Suppressor macrophage (primary cell): ENCODE data around the gene STAT6.
"Not testable (repeated sequence)": the region's sequence is repeated elsewhere in the genome, so short reads cannot be mapped to it uniquely, and the experiment has no call there.

Source experiments
- DNase-seq, 4 experiments: peaks; one replicate each; pipeline ENCODE4 v3.0.0-alpha.2; 2020 to 2022

The STAT6 gene

DNA sequence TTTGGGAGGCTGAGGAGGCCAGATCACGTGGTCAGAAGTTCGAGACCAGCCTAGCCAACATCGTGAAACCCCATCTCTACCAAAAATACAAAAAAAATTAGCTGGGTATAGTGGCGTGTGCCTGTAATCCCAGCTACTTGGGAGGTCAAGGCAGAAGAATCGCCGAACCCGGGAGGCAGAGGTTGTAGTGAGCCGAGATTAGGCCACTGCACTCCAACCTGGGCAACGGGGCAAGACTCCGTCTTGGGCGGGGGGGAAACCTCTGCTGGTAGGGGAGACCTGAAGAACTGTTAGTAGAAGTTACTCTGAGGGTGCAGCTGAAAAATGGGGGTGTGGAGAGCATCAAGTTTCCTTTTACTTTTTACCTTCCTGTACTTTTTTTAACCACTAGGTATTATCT, 14.9 kb upstream of the STAT6 start:
- no peak for DNase-seq

DNA sequence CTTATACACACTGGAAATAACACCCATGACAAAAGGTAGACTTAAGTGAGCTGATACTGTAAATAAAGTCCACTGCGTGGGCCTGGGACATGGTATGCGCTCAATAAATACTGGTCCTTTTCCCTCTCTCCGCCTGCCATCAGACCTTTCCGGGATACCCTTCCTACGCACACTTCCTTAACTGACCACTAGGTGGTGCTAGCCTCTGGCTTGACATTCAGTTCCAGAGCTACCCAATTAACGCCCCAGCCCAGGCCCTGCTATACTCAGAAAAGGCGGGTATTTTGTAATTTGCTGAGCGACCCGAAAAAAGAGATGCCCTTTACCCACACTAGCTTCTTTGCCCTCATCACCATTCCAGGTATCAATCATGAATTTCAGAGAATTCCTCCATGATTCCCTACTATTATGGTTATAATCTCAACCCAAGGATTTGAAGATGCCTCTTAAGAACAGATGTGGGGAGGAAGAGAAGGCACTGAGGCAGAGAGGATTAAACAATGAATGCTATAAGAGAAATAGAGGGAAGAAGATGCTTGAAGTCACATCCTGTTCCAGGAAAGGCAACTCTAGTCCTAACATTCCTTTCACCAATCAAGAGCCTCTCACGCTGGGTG, 13.2 kb upstream of the STAT6 start:
- peak; percentile 88 to 92 (median 91) for DNase-seq

DNA sequence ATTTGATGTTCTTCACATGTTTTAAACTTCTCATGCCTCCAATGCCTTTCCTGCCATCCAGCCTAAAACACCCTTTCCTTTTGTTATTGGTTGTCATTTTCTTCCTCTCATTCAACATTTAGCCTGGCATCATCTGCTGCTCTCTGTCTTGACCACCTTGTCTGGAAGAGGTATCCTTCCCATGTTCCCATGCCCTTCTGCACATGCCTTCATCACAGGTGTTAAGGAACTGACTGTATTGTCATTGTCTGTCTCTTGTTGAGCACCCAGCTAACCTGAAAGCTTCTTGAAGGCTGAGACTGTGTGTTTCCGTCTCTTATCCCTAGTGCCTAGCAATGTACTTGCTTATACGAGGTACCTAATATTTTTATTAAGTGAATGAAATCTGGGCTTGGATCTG, 12.7 kb upstream of the STAT6 start:
- no peak for DNase-seq

GRCh38 chr12:57120718-57121117, 9.6 kb upstream of the STAT6 start:
- not testable (repeated sequence) for DNase-seq

GRCh38 chr12:57119294-57120085, 8.3 kb upstream of the STAT6 start:
- DNase-seq, result no peak

DNA sequence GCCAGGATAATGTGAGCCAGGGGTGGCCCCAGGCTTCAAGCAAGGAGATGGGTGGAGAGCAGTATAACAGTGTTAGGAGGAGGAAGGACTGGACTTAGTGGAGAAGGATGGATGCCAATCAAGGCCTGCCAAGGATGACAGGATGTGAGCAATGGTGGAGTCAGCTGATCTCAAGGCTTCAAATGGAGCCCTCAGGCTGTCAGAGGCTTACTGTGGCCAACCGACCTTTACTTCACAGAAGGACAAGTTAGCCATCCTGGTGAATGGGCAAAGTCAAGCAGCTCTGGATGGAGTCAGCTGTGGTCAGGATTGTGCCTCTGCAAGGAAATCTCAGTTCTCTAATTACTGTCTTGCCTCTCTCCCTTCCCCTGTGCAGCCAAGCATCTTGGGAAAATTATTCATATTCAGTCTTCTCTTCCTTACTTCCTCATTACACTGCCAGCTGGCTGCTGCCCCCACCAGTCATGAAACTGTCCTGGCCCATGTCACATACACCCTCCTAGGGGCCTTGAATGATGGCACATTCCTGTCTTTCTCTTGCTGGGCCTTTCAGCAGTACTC, 7.6 kb upstream of the STAT6 start:
- peak; percentile 78 to 92 (median 86) for DNase-seq

DNA sequence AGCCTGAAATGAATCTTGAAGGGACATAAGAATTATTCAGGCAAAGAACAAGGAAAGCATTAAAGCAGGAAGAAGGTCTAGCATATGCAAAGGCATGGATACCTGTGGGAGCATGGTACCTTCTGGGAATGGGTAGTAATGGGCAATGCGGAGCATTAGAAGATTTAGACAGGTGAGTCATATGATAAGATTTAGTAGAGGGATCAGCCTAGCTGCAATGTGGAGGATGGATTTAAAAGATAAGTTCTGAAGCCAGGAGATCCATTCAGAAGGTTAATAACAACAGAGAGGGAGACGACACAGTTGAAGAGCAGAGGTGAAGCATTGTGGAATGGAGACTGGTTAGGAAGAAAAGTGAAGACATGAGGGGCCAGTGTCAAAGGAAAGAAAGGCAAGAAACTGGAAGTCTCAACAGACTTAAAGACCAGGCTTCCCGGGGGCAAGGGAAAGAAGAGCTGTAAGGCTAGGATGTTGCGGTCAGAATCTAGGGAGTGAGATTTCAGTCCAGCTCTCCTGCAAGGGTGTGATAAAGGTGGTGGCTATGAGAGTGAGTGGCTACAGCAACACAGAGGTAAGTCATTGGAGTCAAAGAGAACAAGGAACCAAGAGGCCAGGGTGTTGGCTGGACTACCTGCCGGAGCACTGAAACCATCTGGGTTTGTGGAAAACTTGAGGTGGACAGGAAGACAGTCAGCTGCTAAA, 5.6 kb upstream of the STAT6 start:
- no peak for DNase-seq

- DNase-seq, result peak in 1 of 4 experiments; percentile 86
Measured at GRCh38 chr12:57112492-57113294, 1.5 kb upstream of the STAT6 start.

DNA sequence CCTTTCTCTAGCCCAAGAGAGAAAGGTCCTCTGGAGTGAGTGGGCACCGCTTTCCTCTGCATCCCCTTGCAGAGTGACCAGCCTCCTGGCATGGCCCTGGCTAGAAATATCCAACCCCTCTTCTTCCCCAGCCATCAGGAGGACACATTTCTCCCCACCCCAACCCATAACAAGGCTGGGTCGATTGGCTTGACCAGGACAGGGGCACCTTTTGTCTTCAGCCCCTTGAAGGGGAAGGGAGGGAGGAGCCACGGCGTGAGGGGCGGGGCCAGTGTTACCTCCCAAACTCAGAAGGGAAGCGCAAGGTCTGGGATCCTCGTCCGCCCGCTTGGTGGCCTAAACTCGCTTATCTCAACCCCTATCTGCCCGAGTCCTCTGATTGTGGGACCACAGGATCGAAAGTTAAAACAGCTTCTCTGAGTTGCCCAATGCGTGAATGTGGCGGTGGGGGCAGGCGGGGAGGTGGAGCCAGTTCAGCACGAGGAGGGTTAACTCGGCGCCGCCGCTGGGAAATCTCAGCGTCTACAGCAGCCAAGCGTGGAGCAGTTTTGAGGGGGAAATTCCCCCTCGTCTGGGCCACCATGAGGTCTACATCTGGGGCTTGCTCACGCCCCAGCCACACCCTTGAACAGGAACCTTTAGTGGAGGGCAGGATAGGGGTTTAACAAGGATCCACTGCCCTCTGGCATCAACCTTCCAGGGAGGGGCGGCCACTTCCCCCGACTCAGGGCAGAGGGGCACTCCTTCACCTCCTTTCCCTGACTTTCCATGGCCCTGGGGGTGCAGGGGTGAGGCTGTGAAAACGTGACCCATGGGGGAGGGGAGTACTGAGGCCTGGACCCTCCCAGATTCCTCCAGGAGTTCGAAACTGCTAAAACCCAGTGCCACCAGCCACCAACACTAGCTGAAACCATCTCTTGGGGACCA, 795 bp downstream of the STAT6 start:
- peak; percentile 52 to 80 (median 68) for DNase-seq

DNA sequence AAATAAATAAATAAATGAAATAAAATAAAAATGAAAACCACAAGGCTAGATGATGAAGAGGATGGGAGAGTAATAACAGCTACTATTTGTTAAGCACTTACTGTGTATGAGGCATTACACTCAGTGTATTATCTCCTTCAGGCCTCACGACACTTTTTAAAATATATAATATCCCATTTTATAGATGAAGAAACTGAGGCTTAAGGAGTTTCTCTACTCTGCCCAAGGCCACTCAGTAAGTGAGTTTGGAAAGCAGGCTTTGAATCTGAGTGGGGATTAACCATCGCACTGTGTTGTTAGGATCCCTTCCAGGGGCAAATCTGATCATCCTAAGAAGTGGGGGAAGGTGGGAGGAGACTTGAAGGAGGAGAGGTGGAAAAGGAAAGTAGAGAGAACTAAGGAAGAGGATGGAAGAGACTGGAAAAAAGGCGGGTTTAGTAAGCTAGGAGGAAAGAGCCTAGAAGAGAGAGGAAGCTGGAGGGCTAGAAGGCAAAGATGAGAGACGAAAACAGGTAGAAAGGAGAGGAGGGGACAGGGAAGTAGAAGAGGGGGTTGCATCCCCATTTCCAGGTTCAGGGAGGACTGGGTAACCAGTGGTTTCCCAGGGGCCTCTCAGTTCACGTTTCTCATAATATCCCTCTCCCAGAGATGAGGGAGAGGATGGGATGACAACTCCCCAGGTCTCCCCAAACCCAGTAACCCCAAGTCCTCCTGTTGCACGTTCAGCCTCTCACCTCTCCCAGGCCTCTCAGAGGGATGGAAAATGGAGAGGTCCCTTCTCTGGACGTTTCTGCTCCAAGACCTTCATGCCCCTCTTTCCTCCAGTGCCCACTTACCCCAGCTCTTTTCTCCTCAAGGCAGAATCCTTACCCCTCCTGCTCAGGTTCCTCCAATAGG, 1.7 kb downstream of the STAT6 start:
- DNase-seq, result peak in 1 of 4 experiments; percentile 1

DNA sequence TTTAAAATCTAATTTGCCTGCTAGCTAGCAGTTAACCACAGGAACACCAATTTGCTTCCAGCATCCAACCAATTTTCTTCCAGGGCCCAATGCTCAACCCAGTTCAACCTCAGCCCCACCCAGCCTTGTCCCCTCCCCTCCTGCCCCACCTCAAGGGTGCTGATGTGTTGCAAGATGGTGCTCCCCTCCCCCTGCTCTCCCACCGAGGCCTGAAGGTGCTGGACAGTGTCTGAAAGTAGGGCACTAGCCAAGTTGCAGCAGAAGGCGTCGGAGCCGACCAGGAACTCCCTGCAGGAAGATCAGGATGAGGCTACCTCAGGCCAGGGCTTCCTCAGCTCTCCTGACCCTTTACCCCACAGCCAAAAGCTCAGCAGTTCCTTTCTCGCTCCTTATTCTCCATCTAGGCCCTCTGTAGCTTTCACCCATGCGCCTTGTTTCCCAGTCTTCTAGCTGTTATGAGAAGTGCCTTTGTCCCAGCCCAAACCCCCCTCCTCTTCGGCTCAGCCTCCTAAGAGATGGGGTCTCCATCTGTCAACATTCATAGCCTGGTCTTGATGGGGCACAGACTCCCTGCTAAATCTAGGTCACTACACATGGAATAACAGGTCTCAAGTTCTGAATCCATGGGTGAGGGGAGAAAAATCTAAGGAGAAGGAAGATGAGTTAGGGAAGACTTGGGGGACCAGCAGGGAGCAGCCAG, 3.6 kb downstream of the STAT6 start:
- DNase-seq, result no peak

GRCh38 chr12:57106021-57106708, 5.0 kb downstream of the STAT6 start:
- DNase-seq, result no peak

DNA sequence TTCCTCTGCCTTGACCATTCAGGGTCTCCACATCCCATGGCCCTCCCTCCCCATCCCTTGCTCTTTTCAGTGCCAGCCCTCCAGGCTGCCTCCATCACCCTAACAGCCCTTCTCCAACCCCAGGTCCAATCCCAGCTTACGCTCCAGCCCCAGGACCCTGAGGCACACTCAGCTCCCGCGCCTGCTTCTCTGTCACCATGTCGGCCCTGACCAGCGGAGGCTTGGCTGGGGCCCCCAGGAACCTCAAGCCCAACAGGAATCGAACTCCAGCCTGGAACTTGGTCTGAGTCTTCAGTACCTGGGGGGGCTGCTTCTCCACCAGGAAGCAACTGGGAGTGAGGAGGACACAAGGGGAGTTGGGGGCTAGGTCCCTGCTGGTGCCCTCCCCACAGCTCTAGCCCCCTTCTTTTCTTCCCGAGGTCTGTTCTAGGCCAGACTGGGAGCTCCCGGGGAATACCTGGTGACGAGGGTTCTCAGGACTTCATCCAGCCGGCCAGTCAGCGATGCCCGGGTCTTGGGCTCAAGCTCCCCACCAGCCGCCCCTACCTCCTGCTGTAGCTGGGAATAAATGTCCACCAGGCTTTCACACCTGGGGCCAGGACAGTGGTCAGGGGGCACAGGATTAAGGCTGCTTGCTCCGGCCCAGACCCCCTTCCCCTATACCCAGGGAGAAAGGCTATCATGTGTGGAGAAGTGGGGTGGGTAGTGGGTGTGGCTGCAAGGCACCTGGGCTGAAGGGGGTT, 6.0 kb downstream of the STAT6 start:
- no peak for DNase-seq

GRCh38 chr12:57104292-57104910, 6.8 kb downstream of the STAT6 start:
- no peak for DNase-seq

GRCh38 chr12:57103856-57104255, 7.3 kb downstream of the STAT6 start:
- no peak for DNase-seq

GRCh38 chr12:57101892-57102695, 9.1 kb downstream of the STAT6 start:
- DNase-seq, result peak in 2 of 4 experiments; percentile 29 to 41

GRCh38 chr12:57099766-57100165, 11.4 kb downstream of the STAT6 start:
- no peak for DNase-seq
